SK-N-DZ (cell line): ENCODE results near the gene C19orf33.

ENCODE experiments used
- DNase-seq: peaks from one replicate; pipeline ENCODE4 v3.0.0-alpha.2; 2015; ENCODE audit warnings: low spot score

C19orf33 gene

DNA sequence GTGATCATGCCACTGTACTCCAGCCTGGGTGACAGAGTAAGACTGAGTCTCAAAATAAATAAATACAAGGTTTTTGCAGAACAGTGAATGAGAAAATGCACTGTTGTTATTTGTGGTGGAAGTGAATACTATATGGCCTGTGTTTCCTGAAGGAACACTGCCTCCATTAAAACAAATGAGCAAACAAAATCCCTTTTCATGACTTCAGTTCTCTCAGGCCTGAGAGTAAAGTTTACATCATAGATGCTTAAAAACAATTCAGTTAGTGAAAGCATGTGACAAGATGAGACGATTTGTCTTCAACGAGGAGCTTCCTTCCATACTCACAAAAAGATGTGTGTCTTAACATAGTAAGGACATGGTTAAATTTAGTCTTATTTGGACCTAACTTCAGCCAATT lies 25.3 kb upstream of the C19orf33 start:
- DNase-seq, result no peak

DNA sequence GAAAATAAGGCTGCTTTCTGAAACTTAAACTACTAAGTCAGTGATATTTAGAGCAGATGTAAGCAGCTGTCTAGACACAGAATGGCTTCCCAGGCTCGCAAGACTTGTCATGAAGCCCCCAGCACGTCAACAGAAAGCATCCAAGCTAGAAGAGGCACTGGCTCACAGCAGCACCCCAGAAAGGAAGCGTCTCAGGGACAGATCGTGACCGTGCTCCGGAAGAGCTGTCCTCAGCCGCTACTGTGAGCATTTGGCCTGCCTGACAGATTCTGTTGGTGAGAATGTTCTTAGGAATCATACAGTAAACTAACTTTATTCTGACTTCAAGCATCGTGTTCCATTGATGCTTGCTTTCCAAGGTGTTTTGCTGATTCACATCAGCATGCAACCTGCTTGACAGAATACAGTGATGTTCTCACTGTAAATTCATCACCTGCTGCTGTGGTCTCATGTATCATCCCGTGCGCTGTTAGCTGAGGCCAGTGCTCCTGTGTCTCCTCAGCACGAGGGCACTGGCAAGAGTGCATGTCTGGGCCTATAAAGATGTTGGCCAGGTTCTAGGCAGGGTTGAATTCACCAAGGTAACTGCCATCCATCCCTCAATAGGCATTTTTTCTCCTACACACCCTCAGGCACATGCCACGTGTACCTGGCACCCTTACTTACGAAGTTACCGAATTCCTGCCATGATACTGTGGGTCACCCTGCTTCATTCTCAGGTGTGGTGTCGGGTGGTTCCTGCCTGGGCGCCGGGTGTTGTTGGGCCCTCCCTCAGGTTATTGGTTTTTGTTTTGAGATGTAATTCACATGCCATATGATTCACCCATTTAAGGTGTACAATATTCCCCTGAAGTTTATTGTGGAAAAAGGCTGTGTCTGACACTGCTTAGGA lies 23.8 kb upstream of the C19orf33 start:
- no peak for DNase-seq

GRCh38 chr19:38281811-38282566 lies 22.1 kb upstream of the C19orf33 start:
- DNase-seq, result no peak

DNA sequence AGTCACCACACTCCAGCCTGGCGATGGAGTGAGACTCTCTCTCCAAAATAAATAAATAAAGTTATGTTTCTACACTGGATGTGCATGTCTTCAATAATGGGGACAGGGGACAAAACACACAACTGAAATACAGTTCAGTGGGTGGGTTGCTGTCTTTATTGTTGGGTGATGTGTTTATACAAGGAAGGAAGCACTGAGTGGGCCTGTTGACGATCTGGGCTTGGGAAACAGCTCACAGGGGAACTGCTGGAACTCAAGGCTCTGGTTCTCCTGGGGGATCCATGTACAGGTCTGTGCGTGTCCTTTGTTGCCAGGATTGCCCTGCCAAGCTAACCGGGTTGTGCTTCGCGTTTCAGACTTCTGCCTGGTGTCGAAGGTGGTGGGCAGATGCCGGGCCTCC lies 20.8 kb upstream of the C19orf33 start:
- DNase-seq, result no peak

DNA sequence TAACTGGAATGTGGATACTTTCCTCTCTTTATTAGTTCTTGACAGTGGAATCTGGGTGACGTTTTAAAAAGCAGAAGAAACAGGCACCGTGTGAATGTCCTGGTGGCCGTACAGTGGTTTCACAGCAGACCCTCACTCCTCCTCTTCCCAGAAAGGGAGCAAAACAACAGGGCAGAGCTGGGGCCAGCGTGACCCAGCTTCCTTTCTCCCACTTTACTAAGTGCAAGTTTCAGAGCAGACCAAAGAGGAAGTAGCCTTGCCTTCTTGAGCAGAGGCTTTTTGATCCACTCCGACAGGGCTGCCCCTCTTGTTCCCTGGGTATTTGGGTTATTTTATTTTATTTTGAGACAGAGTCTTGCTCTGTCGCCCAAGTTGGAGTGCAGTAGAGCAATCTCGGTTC lies 19.6 kb upstream of the C19orf33 start:
- DNase-seq, result no peak

DNA sequence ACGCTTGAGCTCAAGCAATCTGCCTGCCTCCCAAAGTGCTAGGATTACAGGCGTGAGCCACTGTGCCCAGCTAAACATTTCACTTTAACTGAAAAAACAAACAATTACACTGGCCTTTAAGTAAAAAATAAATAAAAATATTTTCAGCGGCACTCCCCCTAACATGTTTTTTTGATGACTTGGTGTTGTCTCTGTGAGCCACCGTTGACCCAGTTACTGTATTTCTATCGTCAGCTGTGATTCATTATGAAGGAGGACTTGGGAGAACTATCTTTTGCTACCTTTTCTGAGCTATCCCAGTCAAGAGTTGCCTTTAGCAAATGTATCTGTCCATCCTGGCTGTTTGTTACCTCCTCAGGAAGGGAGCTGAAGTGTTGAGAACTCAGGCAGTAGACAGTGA lies 18.5 kb upstream of the C19orf33 start:
- DNase-seq, result no peak

- no peak for DNase-seq
Observed at GRCh38 chr19:38287604-38288003, 16.4 kb upstream of the C19orf33 start.

- no peak for DNase-seq
Observed at GRCh38 chr19:38288123-38288855, 15.8 kb upstream of the C19orf33 start.

DNA sequence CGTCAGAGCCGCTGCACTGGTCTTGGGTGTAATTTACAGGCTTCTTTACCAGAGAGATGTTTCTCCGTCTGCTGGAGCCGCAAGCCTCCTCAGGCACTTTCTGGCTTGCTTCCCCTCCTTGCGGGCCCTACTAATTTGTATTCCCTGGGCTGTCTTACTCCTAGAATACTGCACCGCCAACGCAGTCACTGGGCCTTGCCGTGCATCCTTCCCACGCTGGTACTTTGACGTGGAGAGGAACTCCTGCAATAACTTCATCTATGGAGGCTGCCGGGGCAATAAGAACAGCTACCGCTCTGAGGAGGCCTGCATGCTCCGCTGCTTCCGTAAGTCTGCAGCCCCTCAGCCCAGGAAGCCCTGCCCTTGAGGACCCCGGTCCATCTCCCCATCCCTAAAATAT lies 14.1 kb upstream of the C19orf33 start:
- no peak for DNase-seq

DNA sequence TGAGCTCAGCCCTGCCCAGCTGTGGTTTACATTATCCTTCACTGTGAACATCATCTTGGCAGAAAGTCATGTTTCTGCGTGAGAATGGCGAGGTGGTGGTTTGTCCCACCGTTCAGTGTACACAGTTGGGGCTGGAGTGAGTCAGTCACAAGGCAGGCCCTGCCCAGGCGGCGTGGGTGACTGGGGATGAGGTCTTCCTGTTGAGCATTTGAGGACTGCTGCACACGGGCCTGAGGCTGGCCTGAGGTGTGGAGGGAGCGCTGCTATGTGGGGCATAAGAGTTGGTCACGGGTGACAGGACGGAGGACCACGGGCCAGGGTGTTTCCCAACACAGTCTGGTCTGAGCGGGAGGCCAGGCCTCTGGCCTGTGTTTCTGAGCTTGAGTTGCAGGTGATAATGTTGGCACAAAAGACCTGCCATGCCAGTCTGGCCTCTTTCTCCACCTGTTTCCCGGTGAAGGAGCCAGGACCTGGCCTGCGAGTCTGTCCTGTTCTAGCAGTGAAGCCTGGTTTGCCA lies 13.4 kb upstream of the C19orf33 start:
- no peak for DNase-seq

DNA sequence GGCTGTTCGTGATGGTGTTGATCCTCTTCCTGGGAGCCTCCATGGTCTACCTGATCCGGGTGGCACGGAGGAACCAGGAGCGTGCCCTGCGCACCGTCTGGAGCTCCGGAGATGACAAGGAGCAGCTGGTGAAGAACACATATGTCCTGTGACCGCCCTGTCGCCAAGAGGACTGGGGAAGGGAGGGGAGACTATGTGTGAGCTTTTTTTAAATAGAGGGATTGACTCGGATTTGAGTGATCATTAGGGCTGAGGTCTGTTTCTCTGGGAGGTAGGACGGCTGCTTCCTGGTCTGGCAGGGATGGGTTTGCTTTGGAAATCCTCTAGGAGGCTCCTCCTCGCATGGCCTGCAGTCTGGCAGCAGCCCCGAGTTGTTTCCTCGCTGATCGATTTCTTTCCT lies 12.2 kb upstream of the C19orf33 start:
- no peak for DNase-seq

DNA sequence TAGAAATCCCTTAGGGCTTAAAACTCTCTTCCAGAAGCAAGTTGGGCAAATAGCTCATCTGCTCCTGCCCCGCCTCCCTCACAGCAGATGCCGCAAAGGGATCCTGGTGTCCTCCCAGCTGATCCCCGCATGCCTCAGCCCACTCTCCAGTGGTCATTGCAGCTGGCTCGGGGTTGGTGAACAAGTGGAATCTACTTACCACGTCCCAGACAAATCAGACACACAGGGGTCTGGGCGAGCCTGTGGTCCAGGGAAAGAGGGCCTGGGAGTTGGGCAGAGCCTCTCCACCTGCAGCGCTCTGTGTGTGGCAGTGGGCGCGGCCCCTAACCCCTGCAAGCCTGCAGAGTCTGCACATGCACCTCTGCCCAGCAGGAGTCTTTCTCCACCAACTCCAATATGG lies 10.8 kb upstream of the C19orf33 start:
- DNase-seq, result no peak

DNA sequence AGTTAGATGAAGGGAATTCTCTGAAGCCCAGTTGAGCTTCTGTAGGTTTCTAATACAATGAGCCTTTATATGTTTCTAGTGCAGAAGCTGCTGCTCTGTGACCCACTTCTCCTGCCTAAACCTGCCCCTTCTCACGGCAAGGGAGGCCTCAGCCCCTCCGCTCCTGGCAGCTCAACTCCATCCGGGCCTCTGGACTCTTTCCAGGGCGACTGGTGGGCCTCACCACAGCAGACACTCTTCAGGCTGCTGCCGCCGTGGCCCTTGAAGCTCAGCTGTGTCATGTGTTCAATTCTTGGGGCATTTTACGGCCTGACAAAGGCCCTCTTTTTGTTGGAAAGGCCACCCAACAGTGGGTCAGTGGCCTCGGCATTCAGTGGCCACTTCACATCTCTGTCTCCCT lies 10.0 kb upstream of the C19orf33 start:
- DNase-seq, result no peak

GRCh38 chr19:38298821-38299680 lies 5.0 kb upstream of the C19orf33 start:
- no peak for DNase-seq

GRCh38 chr19:38304352-38304865 lies 358 bp downstream of the C19orf33 start:
- no peak for DNase-seq

DNA sequence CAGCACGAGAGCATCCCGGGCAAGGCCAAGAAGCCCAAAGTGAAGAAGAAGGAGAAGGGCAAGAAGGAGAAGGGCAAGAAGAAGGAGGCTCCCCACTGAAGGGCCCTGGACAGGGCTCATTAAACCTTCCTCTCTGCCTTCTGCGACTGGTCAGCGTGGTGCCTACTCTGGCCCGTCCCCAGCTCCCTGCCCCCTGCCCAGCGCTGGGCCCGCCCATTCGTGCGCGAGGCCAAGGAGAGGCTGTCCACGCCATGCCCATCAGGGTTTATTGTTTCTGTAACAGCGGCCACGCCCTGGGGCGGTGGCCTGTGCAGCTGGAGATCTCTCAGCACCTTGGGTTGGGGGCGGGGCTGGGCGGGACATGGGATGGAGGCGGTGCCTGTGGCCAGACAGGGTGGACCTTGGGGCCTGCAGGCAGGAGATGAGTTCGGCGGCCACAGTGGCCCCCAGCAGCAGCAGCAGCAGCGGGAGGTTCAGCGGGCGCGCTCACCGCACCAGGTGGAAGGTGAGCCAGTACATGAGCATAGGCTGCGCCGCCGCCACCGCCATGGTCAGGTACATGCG lies 897 bp downstream of the C19orf33 start:
- DNase-seq, result no peak

DNA sequence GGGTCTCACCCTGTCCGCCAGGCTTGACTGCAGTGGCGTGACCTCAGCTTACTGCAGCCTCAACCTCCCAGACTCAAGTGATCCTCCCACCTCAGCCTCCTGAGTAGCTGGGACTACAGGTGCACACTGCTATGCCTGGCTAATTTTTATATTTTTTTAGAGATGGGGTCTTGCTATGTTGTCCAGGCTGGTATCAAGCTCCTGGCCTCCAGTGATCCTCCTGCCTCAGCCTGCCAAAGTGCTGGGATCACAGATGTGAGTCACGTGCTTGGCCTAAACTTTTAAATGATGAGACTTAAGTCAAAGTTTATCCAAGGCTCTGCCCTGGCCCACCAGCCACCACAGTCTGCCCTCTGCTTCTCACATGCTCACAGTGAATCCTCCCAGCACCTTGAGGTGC lies 2.2 kb downstream of the C19orf33 start:
- DNase-seq, result no peak

DNA sequence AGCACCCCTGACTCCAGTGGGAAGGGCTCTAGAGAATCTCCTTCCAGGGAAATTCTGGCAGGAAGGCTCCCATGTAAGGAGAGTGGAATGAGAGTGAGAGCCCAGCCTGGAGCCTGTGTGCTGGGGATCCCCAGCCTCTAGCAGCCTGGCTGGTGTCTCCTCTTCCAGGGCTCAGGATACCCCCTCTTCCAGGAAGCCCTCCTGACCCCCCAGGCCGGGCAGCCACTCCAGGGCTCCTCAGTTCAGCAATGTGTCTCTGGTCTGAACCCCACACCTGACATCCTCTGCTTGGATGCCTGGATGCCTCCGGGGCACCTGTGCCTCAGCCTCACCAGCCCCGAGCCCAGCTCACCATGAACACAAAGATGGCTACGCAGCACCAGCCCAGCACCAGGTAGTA lies 3.0 kb downstream of the C19orf33 start:
- no peak for DNase-seq

GRCh38 chr19:38307597-38307996 lies 3.5 kb downstream of the C19orf33 start:
- no peak for DNase-seq

DNA sequence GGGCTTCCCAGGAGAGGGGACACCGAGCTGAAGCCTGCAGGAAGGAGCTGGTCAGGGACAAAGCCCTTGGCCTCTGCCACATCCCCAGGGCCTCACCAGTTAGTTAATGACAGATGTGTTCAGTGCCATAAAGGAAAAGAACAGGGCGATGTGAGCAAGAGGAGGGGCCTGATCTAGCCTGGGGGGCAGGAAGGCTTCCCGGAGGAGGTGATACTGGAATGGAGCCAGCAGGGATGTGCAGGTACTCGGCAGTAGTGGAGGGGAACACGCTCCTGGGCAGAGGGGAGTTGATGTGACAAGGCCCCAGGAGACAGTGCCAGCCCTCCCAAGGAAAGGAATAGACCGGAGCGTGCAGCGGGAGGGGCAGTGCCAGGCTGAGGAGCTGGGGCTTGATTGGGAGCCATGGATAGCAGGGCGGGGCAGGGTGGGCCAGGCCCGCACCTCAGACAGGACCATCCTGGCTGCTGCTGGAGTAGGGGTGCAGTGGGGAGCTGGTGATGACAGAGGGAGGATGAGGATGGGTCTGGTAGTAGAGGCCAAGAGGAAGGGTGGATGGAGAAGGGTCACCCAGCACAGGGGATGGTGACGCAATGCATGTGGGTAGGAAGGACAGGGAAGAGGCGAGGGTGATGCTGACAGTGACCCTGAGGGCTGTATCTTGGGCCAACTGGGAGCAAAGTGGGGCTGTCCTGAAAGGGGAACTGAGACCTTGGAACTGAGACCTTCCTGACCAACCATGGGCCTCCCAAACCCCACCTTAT lies 4.1 kb downstream of the C19orf33 start:
- DNase-seq, result no peak
